Natural killer cell (primary cell): ENCODE measurements around the gene SYS1. TPM values are rescaled to one million over a fixed set of nuclear protein-coding genes. Genes with fewer than 3 reads are reported as not detected.

ENCODE experiments used
- ATAC-seq, 3 donors: fragments of 150-1000 bp in 2 of 3; fragments of 200-7000 bp in 1 of 3; cut with Tn5 transposase; 1 replicate in 1 of 3; 2 replicates in 2 of 3; pipeline ENCODE4 v1.10.0; 2021; ENCODE audit warnings: mild to moderate bottlenecking in 2 of 3, moderate library complexity in 2 of 3
- DNase-seq, 2 donors: peaks; one replicate each; pipeline versions ENCODE4 v3.0.0 to v3.0.0-alpha.2; 2013 to 2021; ENCODE audit warnings: mixed read lengths in 1 of 2
- H3K27ac ChIP-seq: one replicate; pipeline ENCODE4 v1.5.1; 2013; ENCODE audit warnings: mild to moderate bottlenecking, low read length
- H3K27me3 ChIP-seq: one replicate; pipeline ENCODE4 v1.6.1; 2013; ENCODE audit warnings: low read length; ENCODE audit not compliant: control insufficient read depth, insufficient read depth
- H3K36me3 ChIP-seq: one replicate; pipeline ENCODE4 v1.6.1; 2013; ENCODE audit warnings: low read length; ENCODE audit not compliant: control insufficient read depth, insufficient read depth
- H3K4me1 ChIP-seq: one replicate; pipeline ENCODE4 v1.6.1; 2013; ENCODE audit warnings: low read length; ENCODE audit not compliant: control insufficient read depth, insufficient read depth
- H3K4me3 ChIP-seq: one replicate; pipeline ENCODE4 v1.5.1; 2013; ENCODE audit warnings: low read length
- H3K9me3 ChIP-seq: one replicate; pipeline ENCODE4 v1.6.1; 2013; ENCODE audit warnings: low read length; ENCODE audit not compliant: control insufficient read depth, insufficient read depth
- H3K27ac Mint-ChIP-seq, 2 donors: one replicate each; pipeline ENCODE4 v1.8.0; 2022; ENCODE audit warnings: mild to moderate bottlenecking in 2 of 2, mixed read lengths in 2 of 2, moderate library complexity in 1 of 2
- H3K27me3 Mint-ChIP-seq, 2 donors: one replicate each; pipeline ENCODE4 v1.8.0; 2022; ENCODE audit warnings: low read depth in 2 of 2, mixed read lengths in 2 of 2
- H3K36me3 Mint-ChIP-seq: one replicate; pipeline ENCODE4 v1.8.0; 2022; ENCODE audit warnings: mixed read lengths
- H3K4me1 Mint-ChIP-seq, 2 donors: one replicate each; pipeline ENCODE4 v1.8.0; 2022; ENCODE audit warnings: mixed read lengths in 2 of 2
- H3K4me3 Mint-ChIP-seq: one replicate; pipeline ENCODE4 v1.8.0; 2022; ENCODE audit warnings: mild to moderate bottlenecking, moderate library complexity, mixed read lengths
- H3K9me3 Mint-ChIP-seq, 2 donors: one replicate each; pipeline ENCODE4 v1.8.0; 2022; ENCODE audit warnings: mixed read lengths in 2 of 2
- CTCF ChIP-seq: fragments of 200-600 bp; IDR thresholded peaks from one replicate; pipeline ENCODE4 v1.8.0; 2022; ENCODE audit warnings: antibody characterized with exemption
- WGBS: methylation state at CpG from one replicate; pipeline ENCODE4 v1.1.7; 2013; ENCODE audit warnings: missing lambda C conversion rate; ENCODE audit not compliant: insufficient coverage; 5-methylcytosine and 5-hydroxymethylcytosine counted together
- intact Hi-C: fragments of 100-400 bp; cut with micrococcal nuclease; formaldehyde crosslinking; loops from one replicate; pipeline ENCODE4 v1.14.2; 2022
- total RNA-seq, 4 donors: library from RNA; stranded (reverse); fragments of 120-200 nt in 1 of 4; gene quantifications; one replicate each; pipeline versions ENCODE4 v1.2.3 to v1.2.4, GENCODE V29; 2013 to 2022

Gene SYS1
- total RNA-seq, 3 donors from 2014 or later (not counting 1 experiment from before 2014, with no cell fraction given), result 73.8 to 77.4 (median 74.0) TPM

- Mint-ChIP-seq H3K27ac (no peak overlapping the region), H3K27me3 (no peaks in the 10 kb centered on the region), H3K4me1 (no peaks in the 10 kb centered on the region), H3K36me3 (no peaks in the 10 kb centered on the region), H3K9me3 (no peaks in the 10 kb centered on the region), H3K4me3 (no peak overlapping the region)
- DNase-seq, result no peak
- Histone ChIP-seq H3K9me3 (no peaks in the 10 kb centered on the region), H3K4me1 (no peaks in the 10 kb centered on the region), H3K4me3 (no peak overlapping the region), H3K27ac (no peak overlapping the region), H3K27me3 (no peaks in the 10 kb centered on the region), H3K36me3 (no peaks in the 10 kb centered on the region)
- WGBS, result 91% methylated on average over 6 of the region's 6 CpGs
- no peak for TF ChIP-seq CTCF
- ATAC-seq, result no peak
- intact Hi-C loops, result no loop called here
Measured at GRCh38 chr20:45339084-45339483, 23.9 kb upstream of the SYS1 start.

GRCh38 chr20:45339799-45340198, 23.2 kb upstream of the SYS1 start:
- no peak for DNase-seq
- no peaks in the 10 kb centered on the region for H3K36me3 Mint-ChIP-seq
- Histone ChIP-seq H3K27ac (no peak overlapping the region), H3K4me1 (no peaks in the 10 kb centered on the region), H3K9me3 (no peaks in the 10 kb centered on the region), H3K27me3 (no peaks in the 10 kb centered on the region), H3K36me3 (no peaks in the 10 kb centered on the region), H3K4me3 (no peak overlapping the region)
- no peak overlapping the region for H3K27ac Mint-ChIP-seq
- no peaks in the 10 kb centered on the region for H3K9me3 Mint-ChIP-seq
- intact Hi-C loops, result no loop called here
- ATAC-seq, result no peak
- TF ChIP-seq CTCF, result no peak
- H3K4me1 Mint-ChIP-seq, result no peaks in the 10 kb centered on the region
- no peaks in the 10 kb centered on the region for H3K27me3 Mint-ChIP-seq
- no peak overlapping the region for H3K4me3 Mint-ChIP-seq
- 94% methylated on average over 2 of the region's 2 CpGs for WGBS

GRCh38 chr20:45340236-45340847, 22.6 kb upstream of the SYS1 start:
- Histone ChIP-seq H3K36me3 (no peaks in the 10 kb centered on the region), H3K9me3 (no peaks in the 10 kb centered on the region), H3K27me3 (no peaks in the 10 kb centered on the region), H3K4me1 (no peaks in the 10 kb centered on the region), H3K4me3 (no peak overlapping the region), H3K27ac (no peak overlapping the region)
- WGBS, result 81% methylated on average over 5 of the region's 5 CpGs
- ATAC-seq (no peak), DNase-seq (no peak)
- intact Hi-C loops, result no loop called here
- Mint-ChIP-seq H3K27ac (no peak overlapping the region), H3K4me1 (no peaks in the 10 kb centered on the region), H3K4me3 (no peak overlapping the region), H3K36me3 (no peaks in the 10 kb centered on the region), H3K27me3 (no peaks in the 10 kb centered on the region), H3K9me3 (no peaks in the 10 kb centered on the region)
- no peak for TF ChIP-seq CTCF

- ATAC-seq, result no peak
- no peak for TF ChIP-seq CTCF
Measured at GRCh38 chr20:45340951-45341350, 22.0 kb upstream of the SYS1 start.

More at GRCh38 chr20:45340951-45341350, 22.0 kb upstream of the SYS1 start:
- Mint-ChIP-seq H3K4me3 (no peak overlapping the region), H3K27ac (no peak overlapping the region), H3K4me1 (no peaks in the 10 kb centered on the region), H3K27me3 (no peaks in the 10 kb centered on the region), H3K36me3 (no peaks in the 10 kb centered on the region), H3K9me3 (no peaks in the 10 kb centered on the region)
- Histone ChIP-seq H3K27me3 (no peaks in the 10 kb centered on the region), H3K36me3 (no peaks in the 10 kb centered on the region), H3K4me1 (no peaks in the 10 kb centered on the region), H3K9me3 (no peaks in the 10 kb centered on the region), H3K4me3 (no peak overlapping the region), H3K27ac (no peak overlapping the region)
- WGBS, result 86% methylated on average over 1 of the region's 1 CpG
- intact Hi-C loops, result no loop called here
- no peak for DNase-seq
